NCI-H1092 treated with DMSO at 0.1 percent for 48 hours (cell line): Measurements from ENCODE around the gene B9D2.

Source experiments
- DNase-seq: peaks from one replicate; lab custom pipeline; 2025; lab: John Stamatoyannopoulos, UW

The B9D2 gene

GRCh38 chr19:41327576-41328156 lies 36.3 kb downstream of the B9D2 start:
- no peak for DNase-seq

- DNase-seq = no peak
Measured at GRCh38 chr19:41327076-41327575, 36.8 kb downstream of the B9D2 start.

- peak; percentile 11 for DNase-seq
Measured at GRCh38 chr19:41325947-41326706, 37.8 kb downstream of the B9D2 start.

GRCh38 chr19:41325640-41325946 lies 38.4 kb downstream of the B9D2 start:
- DNase-seq = no peak

- DNase-seq = no peak
Measured at GRCh38 chr19:41324921-41325639, 38.9 kb downstream of the B9D2 start.

GRCh38 chr19:41324231-41324702 lies 39.7 kb downstream of the B9D2 start:
- DNase-seq = no peak

- DNase-seq = no peak
Measured at GRCh38 chr19:41323430-41324125, 40.4 kb downstream of the B9D2 start.

- no peak for DNase-seq
Measured at GRCh38 chr19:41323023-41323422, 40.9 kb downstream of the B9D2 start.

GRCh38 chr19:41322451-41322850 lies 41.5 kb downstream of the B9D2 start:
- DNase-seq = no peak

GRCh38 chr19:41321600-41322270 lies 42.2 kb downstream of the B9D2 start:
- DNase-seq = no peak

GRCh38 chr19:41321204-41321599 lies 42.7 kb downstream of the B9D2 start:
- no peak for DNase-seq

- no peak for DNase-seq
Measured at GRCh38 chr19:41320568-41320967, 43.4 kb downstream of the B9D2 start.

- no peak for DNase-seq
Measured at GRCh38 chr19:41320185-41320518, 43.8 kb downstream of the B9D2 start.

- DNase-seq = no peak
Measured at GRCh38 chr19:41319500-41320184, 44.3 kb downstream of the B9D2 start.

GRCh38 chr19:41318696-41319499 lies 45.1 kb downstream of the B9D2 start:
- no peak for DNase-seq

GRCh38 chr19:41316306-41316920 lies 47.5 kb downstream of the B9D2 start:
- no peak for DNase-seq

- DNase-seq = no peak
Measured at GRCh38 chr19:41311613-41312012, 52.3 kb downstream of the B9D2 start.

GRCh38 chr19:41311072-41311471 lies 52.9 kb downstream of the B9D2 start:
- DNase-seq = no peak

GRCh38 chr19:41310033-41310831 lies 53.7 kb downstream of the B9D2 start, which contains the start of gene CCDC97:
CCDC97 (plus strand) TSS chr19:41310172; CDS start chr19:41310311, 139 bp downstream.
- peak; percentile 81 for DNase-seq
